ENCODE results near the gene CCDC127.
"Not testable (repeated sequence)": the region's sequence is repeated elsewhere in the genome, so short reads cannot be mapped to it uniquely, and the experiment has no call there.

CCDC127 gene

GRCh38 chr5:201672-202071, 16.3 kb downstream of the CCDC127 start:
- DNase-seq = no peak

- DNase-seq = no peak
Observed at GRCh38 chr5:200985-201384, 17.0 kb downstream of the CCDC127 start.

- no peak for DNase-seq
Observed at GRCh38 chr5:199950-200645, 17.9 kb downstream of the CCDC127 start.

GRCh38 chr5:199197-199949, 18.6 kb downstream of the CCDC127 start:
- DNase-seq = no peak

- DNase-seq = no peak
Observed at GRCh38 chr5:198516-199196, 19.3 kb downstream of the CCDC127 start.

GRCh38 chr5:197892-198489, 20.0 kb downstream of the CCDC127 start:
- no peak for DNase-seq

GRCh38 chr5:197031-197430, 20.9 kb downstream of the CCDC127 start:
- DNase-seq = not testable (repeated sequence)

- DNase-seq = no peak
Observed at GRCh38 chr5:196350-196749, 21.6 kb downstream of the CCDC127 start.

- DNase-seq = no peak
Observed at GRCh38 chr5:195401-196160, 22.4 kb downstream of the CCDC127 start.

GRCh38 chr5:194603-195209, 23.2 kb downstream of the CCDC127 start:
- no peak for DNase-seq

- DNase-seq = no peak
Observed at GRCh38 chr5:194102-194501, 23.9 kb downstream of the CCDC127 start.

GRCh38 chr5:192970-193831, 24.8 kb downstream of the CCDC127 start:
- no peak for DNase-seq

- DNase-seq = no peak
Observed at GRCh38 chr5:192691-192969, 25.3 kb downstream of the CCDC127 start.

- DNase-seq = no peak
Observed at GRCh38 chr5:191949-192690, 25.8 kb downstream of the CCDC127 start.

GRCh38 chr5:191036-191948, 26.7 kb downstream of the CCDC127 start, which contains the start of gene LRRC14B:
LRRC14B (plus strand) TSS chr5:191495; CDS start chr5:191539, 44 bp downstream.
- no peak for DNase-seq

GRCh38 chr5:190366-191035, 27.5 kb downstream of the CCDC127 start:
- DNase-seq = no peak

GRCh38 chr5:189976-190365, 28.0 kb downstream of the CCDC127 start:
- DNase-seq = no peak

- no peak for DNase-seq
Observed at GRCh38 chr5:189486-189885, 28.5 kb downstream of the CCDC127 start.

All from CD4-positive, alpha-beta T cell treated with Interferon gamma for 1 hour (primary cell).